Measurements from ENCODE around the gene LRRC9.

The LRRC9 gene

DNA sequence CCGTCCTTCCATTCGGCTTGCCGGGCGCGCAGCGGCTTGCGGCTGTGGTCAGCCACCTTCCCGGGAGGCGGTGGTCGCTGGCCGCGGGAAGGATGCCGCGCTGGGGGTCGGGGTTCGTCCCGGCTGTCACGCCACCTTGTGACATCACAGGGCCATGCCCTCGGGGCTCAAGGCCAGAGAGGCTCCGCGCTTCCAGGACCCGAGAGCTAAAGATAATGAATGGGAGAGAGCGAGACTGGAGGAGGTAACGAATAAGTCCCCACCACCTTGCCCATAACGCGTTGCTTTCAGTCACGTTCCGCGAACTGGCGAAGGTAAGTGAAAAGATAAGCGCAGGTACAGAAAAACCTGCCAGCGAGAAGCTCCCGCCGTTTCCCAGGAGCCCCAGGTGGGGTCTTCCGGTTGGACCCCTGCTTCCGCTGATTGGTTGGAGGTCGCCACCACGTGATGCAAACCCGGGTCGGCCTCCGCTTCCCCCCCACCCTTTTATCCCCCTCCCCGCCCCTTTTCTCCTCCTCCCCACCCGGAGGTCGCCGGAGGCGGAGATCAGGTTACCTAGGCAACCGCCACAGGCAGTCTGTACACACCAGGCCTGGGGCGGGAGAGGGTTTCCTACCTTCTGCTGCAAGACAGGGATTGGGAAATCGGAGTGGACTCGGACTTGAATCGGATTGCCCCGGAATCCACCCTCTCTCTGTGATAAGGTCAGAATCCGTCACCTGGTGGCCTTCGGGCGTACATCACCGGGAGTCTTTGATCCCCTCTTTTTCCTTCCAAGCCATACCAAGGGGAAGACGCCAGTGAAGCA lies at the start of gene LRRC9:
Gene LRRC9 (plus strand): TSS at position 575 of the 808 bp plus-strand sequence.
- no peak within 1 kb of the TSS for H3K4me3 ChIP-seq (ENCODE audit: low read depth, low read length)
- TF ChIP-seq, protein P1, sequence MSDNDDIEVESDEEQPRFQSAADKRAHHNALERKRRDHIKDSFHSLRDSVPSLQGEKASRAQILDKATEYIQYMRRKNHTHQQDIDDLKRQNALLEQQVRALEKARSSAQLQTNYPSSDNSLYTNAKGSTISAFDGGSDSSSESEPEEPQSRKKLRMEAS (IDR thresholded peaks at IDR 0.05; ENCODE audit: low read depth, low read length) = no peak
- no peak for TF ChIP-seq POLR2A (IDR thresholded peaks at IDR 0.05; ENCODE audit: extremely low read depth, insufficient read length)
- no peak for TF ChIP-seq MYC (IDR thresholded peaks at IDR 0.05; ENCODE audit: low read depth, low read length)
- TF ChIP-seq, protein P2, sequence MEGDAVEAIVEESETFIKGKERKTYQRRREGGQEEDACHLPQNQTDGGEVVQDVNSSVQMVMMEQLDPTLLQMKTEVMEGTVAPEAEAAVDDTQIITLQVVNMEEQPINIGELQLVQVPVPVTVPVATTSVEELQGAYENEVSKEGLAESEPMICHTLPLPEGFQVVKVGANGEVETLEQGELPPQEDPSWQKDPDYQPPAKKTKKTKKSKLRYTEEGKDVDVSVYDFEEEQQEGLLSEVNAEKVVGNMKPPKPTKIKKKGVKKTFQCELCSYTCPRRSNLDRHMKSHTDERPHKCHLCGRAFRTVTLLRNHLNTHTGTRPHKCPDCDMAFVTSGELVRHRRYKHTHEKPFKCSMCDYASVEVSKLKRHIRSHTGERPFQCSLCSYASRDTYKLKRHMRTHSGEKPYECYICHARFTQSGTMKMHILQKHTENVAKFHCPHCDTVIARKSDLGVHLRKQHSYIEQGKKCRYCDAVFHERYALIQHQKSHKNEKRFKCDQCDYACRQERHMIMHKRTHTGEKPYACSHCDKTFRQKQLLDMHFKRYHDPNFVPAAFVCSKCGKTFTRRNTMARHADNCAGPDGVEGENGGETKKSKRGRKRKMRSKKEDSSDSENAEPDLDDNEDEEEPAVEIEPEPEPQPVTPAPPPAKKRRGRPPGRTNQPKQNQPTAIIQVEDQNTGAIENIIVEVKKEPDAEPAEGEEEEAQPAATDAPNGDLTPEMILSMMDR (IDR thresholded peaks at IDR 0.05; ENCODE audit: low read depth, low read length) = no peak
- DNase-seq (ENCODE audit: low read depth) = peak; percentile 17

DNA sequence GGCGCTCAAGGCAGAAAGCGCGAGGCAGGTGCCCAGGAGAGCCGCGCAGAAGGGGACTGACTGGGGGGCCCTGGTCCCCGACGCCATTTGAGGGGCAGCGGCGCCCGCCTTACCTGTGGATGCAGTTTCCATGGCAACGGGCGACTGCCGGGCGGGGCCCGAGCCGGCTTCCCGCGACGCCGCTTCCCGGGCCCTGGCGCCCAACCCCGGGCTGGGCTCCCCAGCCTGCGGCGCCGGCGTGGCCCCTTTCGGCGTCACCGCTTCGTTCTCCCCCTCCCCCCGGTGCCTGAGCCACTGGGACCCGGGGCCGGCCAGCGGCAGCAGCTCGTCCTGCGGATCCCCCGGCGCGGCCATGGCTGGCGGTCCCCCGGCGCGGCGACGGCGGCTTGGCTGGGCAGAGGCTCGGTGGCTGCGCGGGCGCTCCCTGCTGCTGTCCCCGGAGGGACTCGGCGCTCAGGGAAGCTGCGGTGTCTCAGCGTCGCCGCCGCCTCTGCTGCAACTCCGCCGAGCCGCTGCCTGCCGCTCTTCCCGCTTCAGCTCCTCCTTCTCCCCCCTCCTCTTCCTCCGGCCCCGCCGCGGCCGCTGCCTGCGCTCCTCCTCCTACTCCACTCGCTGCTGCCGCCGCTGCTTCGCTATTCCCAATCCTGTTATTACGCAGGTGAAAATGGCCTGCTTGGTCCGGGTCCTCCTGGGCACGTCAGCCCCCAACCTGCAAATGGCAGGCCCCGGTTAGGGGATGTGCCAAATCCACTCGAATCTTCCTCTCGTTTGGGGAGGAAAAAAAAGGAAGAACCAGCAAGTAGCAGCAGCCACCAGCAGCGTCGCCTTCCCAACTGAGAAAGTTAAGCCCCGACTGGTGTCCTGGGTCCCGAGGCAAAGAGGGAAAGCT lies 49.4 kb upstream of the LRRC9 start, which contains the start of gene RTN1:
Gene RTN1 (minus strand): TSS at position 500 of the 889 bp plus-strand sequence. CDS start 146 bp downstream, at position 354.
- DNase-seq (ENCODE audit: low read depth) = peak; percentile 75
- H3K4me3 ChIP-seq (ENCODE audit: low read depth, low read length) = peak within 1 kb of the TSS; percentile 49
- TF ChIP-seq MYC (IDR thresholded peaks at IDR 0.05; ENCODE audit: low read depth, low read length) (no peak), POLR2A (IDR thresholded peaks at IDR 0.05; ENCODE audit: extremely low read depth, insufficient read length) (no peak)
- TF ChIP-seq, protein P2 (IDR thresholded peaks at IDR 0.05; ENCODE audit: low read depth, low read length) = no peak
- TF ChIP-seq, protein P1 (IDR thresholded peaks at IDR 0.05; ENCODE audit: low read depth, low read length) = no peak

DNA sequence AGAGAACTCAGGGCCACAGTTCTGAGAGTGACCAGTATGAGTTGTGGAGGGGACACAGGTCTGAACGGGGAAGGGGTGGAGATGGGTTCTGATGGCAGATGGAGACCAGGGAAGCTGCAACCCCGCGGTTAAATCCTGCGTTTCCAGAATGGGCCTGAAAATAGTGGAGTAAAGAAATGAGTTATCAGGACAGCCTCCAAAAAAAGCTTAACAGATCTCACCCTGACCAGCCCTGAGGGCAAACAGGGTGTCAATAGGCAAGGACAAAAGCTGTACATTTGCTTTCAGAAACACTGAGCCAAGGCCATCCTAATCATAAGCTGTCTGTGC lies 48.8 kb upstream of the LRRC9 start:
- peak overlapping the region; percentile 49 for H3K4me3 ChIP-seq (ENCODE audit: low read depth, low read length)
- DNase-seq (ENCODE audit: low read depth) = no peak
- TF ChIP-seq, protein P2 (IDR thresholded peaks at IDR 0.05; ENCODE audit: low read depth, low read length) = no peak

DNA sequence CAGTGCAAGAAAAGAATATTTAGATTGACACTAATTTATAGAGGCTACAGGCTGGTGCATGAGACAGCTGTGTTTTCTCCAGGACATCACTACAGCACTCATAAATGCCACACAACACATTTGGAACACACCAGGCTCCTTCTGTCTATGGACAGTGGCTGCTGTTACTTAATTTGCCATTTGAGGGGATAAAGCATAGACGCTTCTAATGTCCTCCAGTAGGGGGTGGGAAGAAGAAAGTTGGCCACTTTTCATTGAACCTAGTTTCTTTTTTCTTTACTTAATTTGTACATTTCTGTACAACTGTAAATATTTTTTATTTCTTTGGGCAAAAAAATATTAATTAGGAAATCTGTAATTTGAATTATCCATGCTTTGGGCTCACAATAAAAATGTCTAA lies 37.0 kb upstream of the LRRC9 start:
- DNase-seq (ENCODE audit: low read depth) = peak; percentile 5
- H3K4me3 ChIP-seq (ENCODE audit: low read depth, low read length) = no peak overlapping the region
- TF ChIP-seq, protein P2 (IDR thresholded peaks at IDR 0.05; ENCODE audit: low read depth, low read length) = peak; percentile 25
- TF ChIP-seq POLR2A (IDR thresholded peaks at IDR 0.05; ENCODE audit: extremely low read depth, insufficient read length) = no peak

DNA sequence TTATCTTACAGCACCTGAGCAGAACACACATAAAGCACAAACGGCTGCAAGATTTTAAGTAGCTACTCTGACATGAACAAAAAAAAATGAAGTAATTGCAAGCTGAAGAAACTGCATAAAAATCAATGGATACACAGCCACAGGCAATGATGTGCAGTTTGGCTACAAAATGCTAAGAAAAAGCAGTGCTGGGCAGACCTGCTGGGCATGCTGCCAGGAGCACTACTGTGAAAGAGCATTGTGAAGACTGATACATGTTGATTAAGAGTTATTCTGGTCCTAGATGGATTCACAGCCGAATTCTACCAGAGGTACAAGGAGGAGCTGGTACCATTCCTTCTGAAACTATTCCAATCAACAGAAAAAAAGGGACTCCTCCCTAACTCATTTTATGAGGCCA lies 29.3 kb upstream of the LRRC9 start:
- TF ChIP-seq, protein P2 (IDR thresholded peaks at IDR 0.05; ENCODE audit: low read depth, low read length) = no peak
- no peak for TF ChIP-seq MYC (IDR thresholded peaks at IDR 0.05; ENCODE audit: low read depth, low read length)
- no peak for TF ChIP-seq POLR2A (IDR thresholded peaks at IDR 0.05; ENCODE audit: extremely low read depth, insufficient read length)
- TF ChIP-seq, protein P1 (IDR thresholded peaks at IDR 0.05; ENCODE audit: low read depth, low read length) = no peak
- no peak for DNase-seq (ENCODE audit: low read depth)
- no peak overlapping the region for H3K4me3 ChIP-seq (ENCODE audit: low read depth, low read length)

Data from NB4 (cell line).